Middle frontal gyrus (tissue), 1 donor: ENCODE data around the gene TPT1.
"Not testable (repeated sequence)": the region's sequence is repeated elsewhere in the genome, so short reads cannot be mapped to it uniquely, and the experiment has no call there.

ENCODE experiments used
- DNase-seq: peaks from one replicate; pipeline ENCODE4 v3.0.0-alpha.2; 2015; ENCODE audit warnings: low spot score; ENCODE audit errors: extremely low spot score

The TPT1 gene

GRCh38 chr13:45367358-45367757, 26.4 kb upstream of the TPT1 start:
- no peak for DNase-seq

GRCh38 chr13:45365558-45365885, 24.5 kb upstream of the TPT1 start:
- no peak for DNase-seq

DNA sequence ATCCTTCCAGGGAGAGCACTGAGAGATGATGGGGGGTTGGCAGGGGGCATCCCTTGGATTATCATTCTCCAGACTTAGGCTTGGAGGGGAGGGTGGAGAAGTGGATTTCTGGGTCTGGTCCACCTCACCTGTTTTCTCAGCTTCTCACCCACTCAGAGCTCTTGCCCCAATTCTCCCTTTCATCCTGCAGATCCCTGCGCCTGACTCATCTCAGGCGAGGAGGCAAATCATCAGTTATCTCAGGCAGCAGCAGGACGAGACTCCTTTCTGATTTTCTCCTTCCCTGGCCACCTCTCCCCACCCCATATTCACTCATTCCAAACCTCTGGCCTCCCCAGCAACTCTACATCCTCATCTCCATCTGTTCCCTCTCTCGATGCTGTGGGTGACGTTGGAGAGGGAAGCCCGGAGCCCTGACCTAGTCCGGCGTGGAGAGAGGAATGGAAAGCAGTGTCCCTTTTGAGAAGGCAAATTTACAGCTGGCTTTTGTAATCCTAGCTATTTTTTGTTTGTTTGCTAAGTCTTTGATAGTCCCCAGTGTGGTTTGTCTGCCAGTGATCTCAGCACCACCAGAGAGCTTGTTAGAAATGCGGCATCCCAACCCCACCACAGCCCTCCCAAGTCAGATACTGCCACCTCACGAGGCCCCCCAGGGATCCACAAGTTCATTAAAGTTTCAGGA, 24.0 kb upstream of the TPT1 start:
- no peak for DNase-seq

GRCh38 chr13:45362939-45363338, 22.0 kb upstream of the TPT1 start:
- no peak for DNase-seq

- DNase-seq, result no peak
Observed at GRCh38 chr13:45361596-45362206, 20.7 kb upstream of the TPT1 start.

GRCh38 chr13:45356966-45357672, 16.1 kb upstream of the TPT1 start:
- DNase-seq, result no peak

- DNase-seq, result no peak
Observed at GRCh38 chr13:45353895-45354294, 12.9 kb upstream of the TPT1 start.

DNA sequence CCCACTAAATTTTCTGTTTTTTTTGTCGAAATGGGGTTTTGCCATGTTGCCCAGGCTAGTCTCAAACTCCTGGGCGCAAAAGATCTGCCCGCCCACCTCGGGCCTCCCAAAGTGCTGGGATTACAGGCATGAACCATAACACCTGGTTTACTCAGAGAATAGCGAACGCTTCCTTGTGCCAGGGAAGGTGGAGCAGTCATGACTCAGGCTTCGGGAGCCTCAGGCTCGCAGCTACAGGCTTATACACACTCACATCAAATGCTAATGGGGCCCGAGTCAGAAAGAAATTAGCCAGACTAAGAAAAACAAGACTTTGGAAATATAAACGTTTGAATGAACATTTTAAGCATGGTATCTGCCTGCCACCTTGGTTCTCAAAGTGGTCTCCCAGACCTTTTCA, 11.0 kb upstream of the TPT1 start:
- DNase-seq, result no peak

GRCh38 chr13:45350152-45350551, 9.2 kb upstream of the TPT1 start:
- no peak for DNase-seq

DNA sequence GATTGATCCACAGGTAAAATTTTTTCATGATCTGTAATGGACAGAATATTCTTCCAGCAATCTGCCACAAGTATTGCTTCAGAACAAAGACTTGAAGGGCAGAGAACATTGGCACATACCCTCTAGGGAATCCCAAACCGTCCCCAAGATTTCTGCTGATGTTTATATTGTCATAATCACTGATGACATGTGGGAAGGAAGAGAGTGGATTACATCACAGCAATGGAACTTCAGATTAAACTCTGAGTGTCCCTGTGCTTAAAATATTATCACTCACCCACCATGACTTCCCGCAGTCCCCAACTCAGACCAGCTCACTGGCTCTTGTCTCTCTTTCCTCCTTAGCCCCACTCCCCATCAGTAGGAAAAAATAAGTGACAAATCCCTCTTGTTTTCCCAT, 8.5 kb upstream of the TPT1 start:
- DNase-seq, result no peak

DNA sequence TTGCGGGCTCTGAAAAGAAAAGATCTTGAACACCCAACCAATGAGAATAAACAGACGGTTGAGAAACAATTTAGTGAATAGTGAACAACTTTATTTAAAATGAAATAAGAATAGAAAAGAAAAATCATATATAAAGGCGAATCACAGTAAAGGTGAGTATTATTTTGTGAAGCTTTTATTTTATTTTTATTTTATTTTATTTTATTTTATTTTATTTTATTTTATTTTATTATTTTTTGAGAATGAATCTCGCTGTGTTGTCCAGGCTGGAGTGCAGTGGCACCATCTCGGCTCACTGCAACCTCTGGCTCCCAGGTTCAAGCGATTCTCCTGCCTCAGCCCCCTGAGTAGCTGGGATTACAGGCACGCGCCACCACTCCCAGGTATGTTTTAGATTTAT, 3.1 kb upstream of the TPT1 start:
- DNase-seq, result not testable (repeated sequence)

DNA sequence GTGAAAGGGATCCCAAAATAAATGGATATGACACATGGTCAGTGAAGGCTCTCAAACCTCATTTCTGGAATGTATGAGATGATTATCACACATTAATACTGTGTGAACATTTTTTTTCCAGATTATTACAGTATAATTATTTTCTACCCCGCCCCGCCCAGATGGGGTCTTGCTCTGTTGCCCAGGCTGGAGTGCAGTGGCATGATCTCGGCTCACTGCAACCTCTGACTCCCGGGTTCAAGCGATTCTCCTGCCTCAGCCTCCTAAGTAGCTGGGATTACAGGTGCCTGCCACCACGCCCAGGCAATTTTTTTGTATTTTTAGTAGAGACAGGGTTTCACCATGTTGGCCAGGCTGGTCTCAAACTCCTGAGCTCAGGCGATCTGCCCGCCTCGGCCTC, 2.1 kb upstream of the TPT1 start:
- not testable (repeated sequence) for DNase-seq

DNA sequence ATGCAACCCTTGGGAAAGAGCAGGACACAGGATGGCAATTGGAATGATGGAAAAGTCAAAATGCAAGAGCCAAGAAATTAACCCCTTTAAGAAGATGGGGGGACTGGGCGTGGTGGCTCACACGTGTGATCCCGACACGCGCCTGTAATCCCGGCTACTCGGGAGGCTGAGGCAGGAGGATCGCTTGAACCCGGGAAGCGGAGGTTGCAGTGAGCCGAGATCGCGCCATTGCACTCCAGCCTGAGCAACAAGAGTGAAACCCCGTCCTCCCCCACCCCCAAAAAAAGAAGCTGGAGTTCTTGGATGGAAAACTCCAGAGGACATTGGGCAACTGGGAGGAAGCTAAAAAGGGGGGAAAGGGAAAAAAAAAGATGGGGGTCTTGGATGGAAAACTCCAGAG, 1.7 kb upstream of the TPT1 start:
- not testable (repeated sequence) for DNase-seq

DNA sequence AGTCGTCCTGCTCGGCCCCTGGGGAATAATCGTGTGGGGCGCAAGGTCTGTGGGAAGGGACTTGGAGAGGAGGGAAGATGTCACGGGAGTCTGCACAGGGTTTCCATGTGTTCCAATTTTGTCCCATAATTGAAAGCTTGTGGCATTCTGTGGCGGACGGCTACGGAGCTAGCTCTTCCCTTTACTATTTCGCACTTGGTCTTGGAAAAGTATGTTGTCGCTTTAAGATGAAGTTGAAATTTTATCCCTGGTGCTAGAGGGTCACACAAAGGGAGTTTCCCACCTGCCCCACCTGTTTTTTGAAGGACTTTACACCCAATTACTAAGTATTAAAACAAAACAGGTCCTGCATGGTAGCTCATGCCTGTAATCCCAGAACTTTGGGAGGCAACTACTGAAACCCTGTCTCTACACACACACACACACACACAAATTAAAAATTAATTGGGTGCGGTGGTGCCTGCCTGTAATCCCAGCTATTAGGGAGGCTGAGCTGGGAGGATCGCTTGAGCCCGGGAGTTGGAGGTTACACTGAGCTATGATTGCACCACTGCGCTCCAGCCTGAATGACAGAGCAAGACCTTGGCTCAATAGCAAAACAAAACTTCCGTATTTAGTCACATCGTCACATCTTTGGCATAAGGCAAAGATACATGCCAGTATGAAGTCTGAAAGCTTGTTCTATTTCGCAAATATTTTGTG, 967 bp upstream of the TPT1 start:
- DNase-seq, result no peak

GRCh38 chr13:45340422-45341033, 455 bp downstream of the TPT1 start:
- peak; percentile 78 for DNase-seq

DNA sequence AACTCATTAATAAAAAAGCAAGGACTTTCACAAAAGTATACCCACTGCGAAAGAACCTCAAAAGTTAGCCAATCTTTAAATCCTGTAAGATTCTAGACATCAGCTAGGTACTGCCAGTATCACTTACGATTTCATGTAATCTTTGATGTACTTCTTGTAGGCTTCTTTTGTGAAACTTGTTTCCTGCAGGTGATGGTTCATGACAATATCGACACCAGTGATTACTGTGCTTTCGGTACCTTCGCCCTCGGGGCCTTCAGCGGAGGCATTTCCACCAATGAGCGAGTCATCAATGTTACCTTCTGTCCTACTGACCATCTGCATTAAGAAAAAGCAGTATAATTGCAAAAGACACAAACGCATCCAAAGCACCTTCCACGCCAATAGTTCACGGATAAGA, 1.1 kb downstream of the TPT1 start:
- DNase-seq, result no peak

DNA sequence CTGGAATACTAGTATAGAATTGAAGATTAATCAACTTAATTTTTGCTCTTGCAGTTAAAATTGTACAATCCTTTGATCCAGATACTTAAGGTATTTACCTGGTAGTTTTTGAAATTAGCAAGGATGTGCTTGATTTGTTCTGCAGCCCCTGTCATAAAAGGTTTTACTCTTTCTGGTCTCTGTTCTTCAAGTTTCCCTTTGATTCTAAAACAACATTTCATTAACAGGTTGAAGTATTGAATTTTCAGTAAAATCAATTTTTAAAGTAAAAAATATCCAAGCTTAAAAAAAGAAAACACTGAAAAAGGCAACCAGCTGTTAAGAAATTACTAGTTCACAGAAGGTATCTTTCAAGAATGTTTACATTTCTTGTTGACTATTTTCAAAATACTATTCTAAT, 1.6 kb downstream of the TPT1 start:
- no peak for DNase-seq

GRCh38 chr13:45337803-45338202, 3.2 kb downstream of the TPT1 start:
- DNase-seq, result no peak

GRCh38 chr13:45337395-45337794, 3.6 kb downstream of the TPT1 start:
- no peak for DNase-seq

DNA sequence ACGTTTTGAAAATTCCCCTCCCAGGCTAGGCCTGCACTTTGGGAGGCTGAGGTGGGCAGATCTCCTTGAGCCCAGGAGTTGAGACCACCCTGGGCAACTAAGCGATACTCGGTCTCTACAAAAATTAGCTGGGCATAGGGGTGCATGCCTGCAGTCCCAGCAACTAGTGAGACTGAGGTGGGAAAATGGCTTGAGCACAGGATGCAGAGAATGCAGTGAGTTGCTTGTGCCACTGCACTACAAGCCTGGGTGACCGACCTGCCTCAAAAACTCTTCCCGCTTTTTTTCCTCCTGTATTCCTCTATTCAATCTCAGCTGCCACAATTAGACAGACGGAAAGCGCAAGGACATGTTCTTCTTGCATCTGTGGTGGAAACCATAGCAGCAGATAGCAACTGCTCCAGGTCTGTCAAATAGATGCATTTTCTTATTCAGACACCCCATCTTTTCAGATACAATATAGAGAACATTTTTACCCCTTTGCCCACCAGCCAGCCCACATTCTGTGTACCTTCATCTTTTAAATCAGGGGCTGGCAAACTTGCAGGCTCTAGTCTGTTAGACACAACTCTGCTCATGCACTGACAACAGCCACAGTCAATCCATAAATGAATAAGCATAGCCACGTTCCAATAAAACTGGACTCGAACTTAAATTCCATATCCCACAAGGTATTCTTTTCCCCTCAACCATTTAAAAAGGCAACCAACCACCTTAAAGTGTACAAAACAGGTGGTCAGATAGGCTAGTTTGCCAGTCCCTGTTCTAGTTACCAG, 4.8 kb downstream of the TPT1 start:
- no peak for DNase-seq

DNA sequence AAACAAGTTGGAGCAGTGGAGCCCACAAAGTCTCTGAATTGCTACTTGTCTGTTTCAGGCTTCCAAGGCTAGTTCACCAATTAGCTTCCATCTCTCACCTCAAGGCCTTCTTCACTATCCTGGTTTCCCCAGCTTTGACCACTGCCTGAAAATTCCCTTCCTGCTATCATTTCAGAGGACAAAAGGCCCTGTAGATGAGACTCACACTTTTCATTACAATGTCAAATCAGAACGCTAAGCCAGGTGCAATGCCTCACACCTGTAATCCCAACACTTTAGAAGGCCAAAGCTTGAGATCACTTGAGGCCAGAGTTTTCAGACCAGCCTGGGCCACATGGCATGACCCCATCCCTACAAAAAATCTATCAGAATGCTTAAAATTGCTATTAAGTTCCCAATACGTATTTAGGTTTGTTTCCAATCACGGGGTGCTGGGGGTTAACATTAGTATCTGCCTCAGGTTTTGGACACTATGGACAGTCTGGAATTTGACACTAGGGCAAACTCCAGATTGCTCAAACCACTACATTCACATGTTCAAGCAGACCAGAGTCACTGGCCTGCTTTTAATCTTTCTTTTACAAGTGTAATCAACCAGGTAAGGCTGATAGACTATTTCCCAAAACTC, 5.5 kb downstream of the TPT1 start:
- no peak for DNase-seq
